Measurements from ENCODE around the gene STK17A.
A peak's percentile ranks its signal among the peaks of the same experiment; 100 is the strongest.
"Not testable (repeated sequence)": the region's sequence is repeated elsewhere in the genome, so short reads cannot be mapped to it uniquely, and the experiment has no call there.

STK17A gene

DNA sequence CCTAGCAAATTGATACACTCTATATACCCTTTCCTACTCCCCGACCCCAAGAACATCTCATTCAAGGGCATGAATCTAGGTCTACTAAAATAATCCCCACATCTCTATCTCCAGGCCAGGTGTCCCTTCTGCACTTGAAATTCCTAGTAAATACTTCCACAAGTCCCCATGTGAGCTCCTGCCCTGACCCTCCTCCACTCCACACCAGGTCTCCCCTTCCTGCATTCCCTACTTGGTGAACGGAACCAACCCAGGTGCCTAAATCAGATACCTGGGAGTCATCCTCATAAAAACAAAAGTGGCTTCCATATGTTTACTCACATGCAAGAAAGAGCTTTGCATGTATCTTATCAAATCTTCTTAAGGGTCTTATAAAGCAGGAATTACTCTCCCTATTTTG, 77.2 kb downstream of the STK17A start:
- no peak for DNase-seq (ENCODE audit: low read depth)
- no peaks in the 10 kb centered on the region for H3K36me3 ChIP-seq (ENCODE audit: control insufficient read depth, insufficient read depth, low read length, severe bottlenecking)
- H3K4me3 ChIP-seq (ENCODE audit: low read length): no peak overlapping the region
- H3K4me1 ChIP-seq (ENCODE audit: control insufficient read depth, insufficient read depth, low read length): peaks cover 23% of the 10 kb centered on the region
- no peaks in the 10 kb centered on the region for H3K27me3 ChIP-seq (replicated peaks; ENCODE audit: control insufficient read depth, insufficient read depth, low read length)
- H3K9ac ChIP-seq (ENCODE audit: low read length): no peak overlapping the region
- H3K9me3 ChIP-seq (ENCODE audit: control insufficient read depth, low read length): no peaks in the 10 kb centered on the region

DNA sequence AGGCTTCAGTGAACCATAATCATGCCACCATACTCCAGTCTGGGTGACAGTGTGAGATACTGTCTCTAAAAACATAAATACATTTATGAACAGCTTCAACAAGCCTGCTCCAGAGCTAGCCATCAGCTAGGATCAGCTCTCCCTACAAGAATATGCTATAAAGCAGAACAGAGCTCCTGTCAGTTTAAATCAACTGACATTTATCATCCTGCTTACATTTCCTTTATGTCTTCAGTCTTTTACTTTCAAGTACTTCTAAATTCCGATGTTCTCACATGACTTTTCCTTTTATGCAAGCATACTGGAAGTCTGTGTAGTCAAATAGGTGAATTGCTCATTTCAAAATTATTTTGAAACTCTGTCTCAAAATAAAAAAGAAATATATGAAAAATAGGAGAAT, 81.8 kb downstream of the STK17A start:
- no peak overlapping the region for H3K9ac ChIP-seq (ENCODE audit: low read length)
- H3K27me3 ChIP-seq (replicated peaks; ENCODE audit: control insufficient read depth, insufficient read depth, low read length): no peaks in the 10 kb centered on the region
- no peaks in the 10 kb centered on the region for H3K36me3 ChIP-seq (ENCODE audit: control insufficient read depth, insufficient read depth, low read length, severe bottlenecking)
- no peaks in the 10 kb centered on the region for H3K9me3 ChIP-seq (ENCODE audit: control insufficient read depth, low read length)
- peak; percentile 77 for DNase-seq (ENCODE audit: low read depth)
- H3K4me1 ChIP-seq (ENCODE audit: control insufficient read depth, insufficient read depth, low read length): peaks cover 26% of the 10 kb centered on the region
- no peak overlapping the region for H3K4me3 ChIP-seq (ENCODE audit: low read length)

DNA sequence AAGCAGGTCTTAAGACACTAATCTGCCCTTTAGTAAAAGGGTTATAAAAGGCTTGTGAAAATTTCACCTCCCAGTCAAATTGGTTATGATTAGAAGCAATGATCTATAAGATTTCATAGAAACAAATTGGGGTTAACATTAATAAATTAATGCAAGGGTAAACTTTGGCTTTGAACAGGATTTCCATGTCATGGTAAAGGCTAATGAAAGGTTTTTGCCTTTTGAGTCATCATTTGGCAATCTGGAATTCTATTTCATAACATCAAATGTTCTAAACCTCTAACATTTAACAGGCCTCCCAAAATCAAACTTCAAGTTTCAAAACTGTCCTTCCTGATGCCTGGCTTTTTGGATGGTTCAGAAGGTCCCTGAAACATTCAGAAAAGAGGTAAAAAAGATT, 84.0 kb downstream of the STK17A start:
- Histone ChIP-seq H3K9ac (ENCODE audit: low read length) (peak overlapping the region; percentile 11), H3K4me1 (ENCODE audit: control insufficient read depth, insufficient read depth, low read length) (peaks cover 24% of the 10 kb centered on the region), H3K4me3 (ENCODE audit: low read length) (no peak overlapping the region), H3K9me3 (ENCODE audit: control insufficient read depth, low read length) (no peaks in the 10 kb centered on the region), H3K36me3 (ENCODE audit: control insufficient read depth, insufficient read depth, low read length, severe bottlenecking) (no peaks in the 10 kb centered on the region), H3K27me3 (replicated peaks; ENCODE audit: control insufficient read depth, insufficient read depth, low read length) (no peaks in the 10 kb centered on the region)
- peak; percentile 62 for DNase-seq (ENCODE audit: low read depth)

DNA sequence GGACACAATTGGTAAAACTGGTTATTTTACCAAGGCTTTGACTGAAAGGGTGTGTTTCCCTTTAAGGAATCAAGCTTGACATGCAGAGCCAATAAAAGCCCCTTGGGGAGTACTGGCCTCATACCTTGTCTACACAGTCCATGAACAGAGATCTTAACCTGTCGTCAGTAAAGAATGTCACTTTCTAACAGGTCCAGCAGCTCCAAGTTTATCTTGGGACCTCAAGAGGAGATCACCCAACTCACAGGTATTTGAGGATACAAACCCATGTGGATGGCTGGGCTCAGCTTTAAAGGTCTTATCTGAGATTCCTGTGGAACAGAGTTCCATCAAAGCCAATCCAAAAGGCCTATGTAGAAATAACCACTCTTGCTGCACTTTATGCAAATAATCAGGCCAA, 85.1 kb downstream of the STK17A start:
- H3K9ac ChIP-seq (ENCODE audit: low read length): no peak overlapping the region

DNA sequence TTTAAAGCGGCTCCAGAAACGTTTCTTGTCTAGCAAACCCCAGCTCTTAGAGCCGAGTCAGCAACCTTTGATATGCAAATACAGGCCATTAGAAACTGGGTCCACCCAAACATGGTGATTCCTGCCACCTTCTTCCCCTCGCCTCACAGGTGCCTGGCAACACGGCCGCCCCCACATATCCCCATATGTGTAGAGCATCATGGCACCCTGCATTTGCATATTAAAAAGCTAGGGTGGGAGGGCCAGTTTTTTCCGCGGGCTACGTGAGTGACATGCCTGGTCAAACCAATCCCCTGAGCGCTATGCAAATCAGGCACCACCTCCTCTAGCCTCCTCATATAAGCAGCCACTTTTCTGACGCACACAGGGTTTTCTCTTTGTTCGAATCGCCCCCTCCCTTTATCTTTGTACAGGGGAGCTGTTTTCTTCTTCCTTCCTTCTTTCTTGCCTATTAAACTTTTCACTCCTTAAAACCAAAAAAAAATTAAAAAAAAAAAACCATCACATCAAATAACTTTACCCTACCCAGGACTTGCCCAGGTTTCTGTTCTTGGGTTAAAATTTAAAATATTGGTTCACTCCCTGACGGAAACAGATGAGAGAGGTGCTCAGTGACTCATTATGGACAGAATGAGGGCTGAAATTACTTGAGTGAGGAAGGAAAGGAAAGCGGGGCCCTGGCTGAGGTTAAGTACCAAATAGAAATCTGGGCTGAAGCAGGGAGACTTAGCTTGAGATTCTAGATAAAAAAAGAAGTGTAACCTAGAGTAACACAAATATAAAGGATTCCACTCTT, 86.6 kb downstream of the STK17A start:
- H3K36me3 ChIP-seq (ENCODE audit: control insufficient read depth, insufficient read depth, low read length, severe bottlenecking): no peaks in the 10 kb centered on the region
- no peak overlapping the region for H3K4me3 ChIP-seq (ENCODE audit: low read length)
- H3K4me1 ChIP-seq (ENCODE audit: control insufficient read depth, insufficient read depth, low read length): peaks cover 33% of the 10 kb centered on the region
- no peaks in the 10 kb centered on the region for H3K27me3 ChIP-seq (replicated peaks; ENCODE audit: control insufficient read depth, insufficient read depth, low read length)
- no peak for DNase-seq (ENCODE audit: low read depth)
- H3K9me3 ChIP-seq (ENCODE audit: control insufficient read depth, low read length): no peaks in the 10 kb centered on the region
- H3K9ac ChIP-seq (ENCODE audit: low read length): no peak overlapping the region

More for the DNA sequence above, 85.1 kb downstream of the STK17A start:
- DNase-seq (ENCODE audit: low read depth): no peak
- Histone ChIP-seq H3K4me3 (ENCODE audit: low read length) (no peak overlapping the region), H3K9me3 (ENCODE audit: control insufficient read depth, low read length) (no peaks in the 10 kb centered on the region), H3K27me3 (replicated peaks; ENCODE audit: control insufficient read depth, insufficient read depth, low read length) (no peaks in the 10 kb centered on the region), H3K36me3 (ENCODE audit: control insufficient read depth, insufficient read depth, low read length, severe bottlenecking) (no peaks in the 10 kb centered on the region), H3K4me1 (ENCODE audit: control insufficient read depth, insufficient read depth, low read length) (peaks cover 24% of the 10 kb centered on the region)

DNA sequence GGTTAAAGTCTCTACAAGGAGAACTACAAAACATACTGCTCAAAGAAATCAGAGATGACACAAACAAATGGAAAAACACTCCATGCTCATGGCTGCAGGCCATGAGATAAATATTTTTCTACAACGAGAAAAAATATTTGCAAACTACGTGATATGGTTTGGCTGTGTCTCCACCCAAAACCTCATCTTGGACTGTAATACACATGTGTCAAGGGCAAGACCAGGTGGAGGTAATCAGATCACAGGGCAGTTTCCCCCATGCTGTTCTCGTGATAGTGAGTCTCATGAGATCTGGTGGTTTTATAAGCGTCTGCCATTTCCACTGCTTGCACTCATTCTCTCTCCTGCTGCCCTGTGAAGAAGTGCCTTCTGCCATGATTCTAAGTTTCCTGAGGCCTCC, 88.6 kb downstream of the STK17A start:
- H3K27me3 ChIP-seq (replicated peaks; ENCODE audit: control insufficient read depth, insufficient read depth, low read length): no peaks in the 10 kb centered on the region
- H3K4me3 ChIP-seq (ENCODE audit: low read length): no peak overlapping the region
- H3K4me1 ChIP-seq (ENCODE audit: control insufficient read depth, insufficient read depth, low read length): peaks cover 31% of the 10 kb centered on the region
- DNase-seq (ENCODE audit: low read depth): no peak
- H3K36me3 ChIP-seq (ENCODE audit: control insufficient read depth, insufficient read depth, low read length, severe bottlenecking): no peaks in the 10 kb centered on the region
- no peaks in the 10 kb centered on the region for H3K9me3 ChIP-seq (ENCODE audit: control insufficient read depth, low read length)
- H3K9ac ChIP-seq (ENCODE audit: low read length): no peak overlapping the region

DNA sequence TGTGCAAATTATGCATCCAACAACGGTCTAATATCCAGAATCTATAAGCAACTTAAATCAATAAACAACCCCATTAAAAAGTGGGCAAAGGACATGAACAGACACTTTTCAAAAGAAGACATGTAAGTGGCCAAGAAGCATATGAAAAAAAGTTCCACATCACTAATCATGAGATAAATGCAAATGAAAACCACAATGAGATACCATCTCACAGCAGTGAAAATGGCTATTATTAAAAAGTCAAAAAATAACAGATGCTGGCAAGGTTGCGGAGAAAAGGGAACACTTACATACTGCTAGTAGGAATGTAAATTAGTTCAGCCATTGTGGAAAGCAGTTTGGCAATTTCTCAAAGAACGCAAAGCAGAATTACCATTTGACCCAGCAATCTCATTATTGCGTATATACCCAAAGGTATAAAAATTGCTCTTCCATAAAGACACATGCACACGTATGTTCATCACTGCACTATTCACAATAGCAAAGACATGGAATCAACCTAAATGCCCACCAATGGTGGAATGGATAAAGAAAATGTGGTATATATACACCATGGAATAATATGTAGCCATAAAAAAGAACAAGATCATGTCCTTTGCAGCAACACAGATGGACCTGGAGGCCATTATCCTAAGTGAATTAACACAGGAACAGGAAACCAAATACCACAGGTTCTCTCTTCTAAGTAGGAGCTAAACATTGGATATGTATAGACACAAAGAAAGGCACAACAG, 90.5 kb downstream of the STK17A start:
- peaks cover 17% of the 10 kb centered on the region for H3K4me1 ChIP-seq (ENCODE audit: control insufficient read depth, insufficient read depth, low read length)
- H3K9me3 ChIP-seq (ENCODE audit: control insufficient read depth, low read length); H3K27me3 ChIP-seq (replicated peaks; ENCODE audit: control insufficient read depth, insufficient read depth, low read length); H3K9ac ChIP-seq (ENCODE audit: low read length); H3K4me3 ChIP-seq (ENCODE audit: low read length); H3K36me3 ChIP-seq (ENCODE audit: control insufficient read depth, insufficient read depth, low read length, severe bottlenecking); DNase-seq (ENCODE audit: low read depth): not testable (repeated sequence)

DNA sequence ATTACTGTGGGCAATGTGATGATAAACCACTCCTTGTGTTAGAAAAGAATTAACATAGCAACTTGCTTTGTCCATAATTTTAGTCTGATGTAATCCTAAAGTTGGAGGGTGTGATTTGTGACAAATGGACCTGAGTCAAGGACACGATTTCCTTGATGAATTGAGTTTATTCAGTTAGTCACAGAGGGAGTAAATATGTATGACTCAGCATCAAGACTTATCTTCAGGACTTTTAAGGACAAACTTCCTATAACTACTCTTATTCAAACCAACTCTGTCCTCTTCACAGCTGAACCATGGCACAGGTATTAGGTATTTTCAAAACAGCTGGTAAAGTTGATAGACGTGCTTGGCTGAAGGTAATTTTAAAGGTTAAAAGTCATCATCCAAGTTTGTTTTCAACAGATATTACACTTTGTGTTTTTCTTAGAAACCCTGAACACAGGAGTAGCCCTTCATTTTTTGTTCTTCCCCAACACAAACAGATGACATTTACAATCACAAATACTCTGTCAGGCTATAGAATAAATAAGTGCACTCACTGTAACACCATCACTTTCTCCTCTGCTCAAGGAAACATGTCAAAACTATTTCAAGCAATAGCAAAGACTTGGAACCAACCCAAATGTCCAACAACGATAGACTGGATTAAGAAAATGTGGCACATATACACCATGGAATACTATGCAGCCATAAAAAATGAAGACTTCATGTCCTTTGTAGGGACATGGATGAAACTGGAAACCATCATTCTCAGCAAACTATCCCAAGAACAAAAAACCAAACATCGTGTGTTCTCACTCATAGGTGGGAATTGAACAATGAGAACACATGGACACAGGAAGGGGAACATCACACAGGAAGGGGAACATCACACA, 91.9 kb downstream of the STK17A start:
- DNase-seq (ENCODE audit: low read depth): peak; percentile 65
- H3K4me3 ChIP-seq (ENCODE audit: low read length): peak overlapping the region; percentile 31
- H3K9ac ChIP-seq (ENCODE audit: low read length): peak overlapping the region; percentile 50

More for the DNA sequence above, 91.9 kb downstream of the STK17A start:
- H3K4me1 ChIP-seq (ENCODE audit: control insufficient read depth, insufficient read depth, low read length): peaks cover 17% of the 10 kb centered on the region
- no peaks in the 10 kb centered on the region for H3K27me3 ChIP-seq (replicated peaks; ENCODE audit: control insufficient read depth, insufficient read depth, low read length)
- H3K36me3 ChIP-seq (ENCODE audit: control insufficient read depth, insufficient read depth, low read length, severe bottlenecking): no peaks in the 10 kb centered on the region
- no peaks in the 10 kb centered on the region for H3K9me3 ChIP-seq (ENCODE audit: control insufficient read depth, low read length)
